HepG2 (cell line): ENCODE measurements around the gene FNDC3A. TPM values are rescaled to one million over a fixed set of nuclear protein-coding genes. Genes with fewer than 3 reads are reported as not detected.

ENCODE experiments used
- ATAC-seq: fragments of 200-7000 bp; cut with Tn5 transposase; 3 replicates; pipeline ENCODE4 v1.9.1; 2020; ENCODE audit warnings: mild to moderate bottlenecking, moderate library complexity
- BruUV-seq: library from RNA; stranded (reverse); fragments of 400-500 nt; replicated peaks from 2 replicates; lab custom pipeline; 2021; lab: Mats Ljungman, UMichigan
- CTCF ChIA-PET: fragments of 300-600 bp; formaldehyde crosslinking; extraction: SDS; loops from one replicate; lab custom pipeline; 2021; ENCODE audit warnings: low total read pairs, inconsistent platforms, low intra/inter-chr PET ratio; lab: Yijun Ruan, JAX
- POLR2A ChIA-PET: fragments of 350-600 bp; sonication (Branson Sonifier 250); formaldehyde crosslinking; loops from one replicate; lab custom pipeline; 2020; ENCODE audit warnings: antibody characterized with exemption, inconsistent platforms; lab: Yijun Ruan, JAX
- DNase-seq: peaks from one replicate; pipeline ENCODE4 v3.0.0-alpha.2; 2015; ENCODE audit warnings: low spot score
- FAIRE-seq: peaks from 3 replicates; lab custom pipeline; 2011; peaks lifted over from hg19 to GRCh38; lab: Jason Lieb, UNC
- H2AFZ ChIP-seq: one replicate; pipeline ENCODE4 v1.6.1; 2011; ENCODE audit warnings: low read length, inconsistent platforms
- H3K27ac ChIP-seq: fragments of 300-600 bp; 3 replicates; pipeline ENCODE4 v1.8.0; 2011; ENCODE audit warnings: mixed run types, mild to moderate bottlenecking, mixed read lengths, low read length, inconsistent platforms; ENCODE audit not compliant: insufficient read depth; ENCODE audit errors: extremely low read length
- H3K27me3 ChIP-seq, 2 experiments: fragments of 200-600 bp in 1 of 2; 2 replicates in 1 of 2; 3 replicates in 1 of 2; pipeline versions ENCODE4 v1.6.0 to v1.8.0; 2011; ENCODE audit warnings: low read length in 2 of 2, mild to moderate bottlenecking in 2 of 2, moderate library complexity in 2 of 2, inconsistent platforms in 1 of 2; ENCODE audit not compliant: insufficient read depth in 2 of 2, control insufficient read depth in 1 of 2
- H3K36me3 ChIP-seq, 2 experiments: fragments of 200-600 bp in 1 of 2; replicated peaks in 1 of 2; 2 replicates in 1 of 2; 3 replicates in 1 of 2; pipeline versions ENCODE4 v1.5.1 to v1.8.0; 2011; ENCODE audit warnings: low read length in 2 of 2, inconsistent platforms in 1 of 2; ENCODE audit not compliant: insufficient read depth in 2 of 2, control insufficient read depth in 1 of 2
- H3K4me1 ChIP-seq: 2 replicates; pipeline ENCODE4 v1.5.1; 2012; ENCODE audit warnings: low read length, inconsistent platforms; ENCODE audit not compliant: insufficient read depth
- H3K4me2 ChIP-seq: 2 replicates; pipeline ENCODE4 v1.6.0; 2011; ENCODE audit warnings: low read depth, low read length, inconsistent platforms
- H3K4me3 ChIP-seq, 3 experiments: fragments of 200-600 bp in 1 of 3; sonication (generic), shearing (Covaris generic) in 1 of 3; replicated peaks in 1 of 3; 2 replicates each; pipeline ENCODE4 v1.5.1; 2011 to 2016; ENCODE audit warnings: low read length in 3 of 3, inconsistent platforms in 2 of 3, low read depth in 2 of 3, mild to moderate bottlenecking in 2 of 3, control low read depth in 1 of 3, mixed read lengths in 1 of 3; ENCODE audit not compliant: insufficient read depth in 1 of 3
- H3K79me2 ChIP-seq: one replicate; pipeline ENCODE4 v1.6.1; 2011; ENCODE audit warnings: low read length, inconsistent platforms; ENCODE audit not compliant: insufficient read depth
- H3K9ac ChIP-seq: 2 replicates; pipeline ENCODE4 v1.6.0; 2011; ENCODE audit warnings: mild to moderate bottlenecking, low read depth, low read length, inconsistent platforms; ENCODE audit not compliant: insufficient read depth
- H3K9me3 ChIP-seq: 2 replicates; pipeline ENCODE4 v1.5.1; 2012; ENCODE audit warnings: mild to moderate bottlenecking, low read length
- H4K20me1 ChIP-seq: 2 replicates; pipeline ENCODE4 v1.6.0; 2011; ENCODE audit warnings: inconsistent platforms, mild to moderate bottlenecking, low read length, moderate library complexity; ENCODE audit not compliant: insufficient read depth
- KDM5B ChIP-seq: sonication (generic); formaldehyde crosslinking; IDR thresholded peaks from 2 replicates; pipeline ENCODE4 v1.4.0; 2020; ENCODE audit warnings: missing genetic modification reagents, mild to moderate bottlenecking, borderline replicate concordance
- KIAA2018 ChIP-seq: sonication (generic); formaldehyde crosslinking; IDR thresholded peaks from 2 replicates; pipeline ENCODE4 v1.5.0; 2020; ENCODE audit warnings: mild to moderate bottlenecking, missing genetic modification reagents, borderline replicate concordance
- LRRFIP1 ChIP-seq: sonication (generic); formaldehyde crosslinking; conservative IDR thresholded peaks from 2 replicates; pipeline ENCODE4 v1.4.0; 2020; ENCODE audit warnings: missing genetic modification reagents
- STAT5B ChIP-seq: sonication (generic); formaldehyde crosslinking; IDR thresholded peaks from 2 replicates; pipeline ENCODE4 v1.4.0; 2020; ENCODE audit warnings: missing genetic modification reagents
- THRA ChIP-seq: sonication (generic); formaldehyde crosslinking; IDR thresholded peaks from 2 replicates; pipeline ENCODE4 v1.4.0; 2020; ENCODE audit warnings: missing genetic modification reagents, borderline replicate concordance
- ZIK1 ChIP-seq: sonication (generic); formaldehyde crosslinking; IDR thresholded peaks from 2 replicates; pipeline ENCODE4 v1.5.0; 2020; ENCODE audit warnings: mild to moderate bottlenecking, low read depth, missing genetic modification reagents, borderline replicate concordance
- ZNF180 ChIP-seq: sonication (generic); formaldehyde crosslinking; IDR thresholded peaks from 2 replicates; pipeline ENCODE4 v1.4.0; 2020; ENCODE audit warnings: low read depth, missing genetic modification reagents, borderline replicate concordance
- WGBS: methylation state at CpG from one replicate; pipeline ENCODE4 v1.1.6; 2017; ENCODE audit warnings: low lambda C conversion rate; 5-methylcytosine and 5-hydroxymethylcytosine counted together
- in situ Hi-C: cut with HindIII; loops from 2 replicates; pipeline ENCODE4 v1.10.0; 2017; ENCODE audit warnings: low pct_unique_long_range_greater_than_20kb; ENCODE audit not compliant: extremely low pct_ligation_motif_present
- intact Hi-C: fragments of 100-400 bp; cut with micrococcal nuclease; formaldehyde crosslinking; loops from one replicate; pipeline ENCODE4 v1.10.0; 2022; ENCODE audit not compliant: unreplicated experiment
- polyA plus RNA-seq, 8 experiments: library from polyadenylated mRNA; depleted of rRNA in 3 of 8; stranded (reverse) in 7 of 8; unstranded in 1 of 8; fragments of >200 nt; fragmentation: Illumina TruSeq in 4 of 8; extraction: Trizol in 4 of 8; gene quantifications; 2 replicates each; pipeline versions ENCODE4 v1.2.1 to v1.2.3, GENCODE V29; 2011 to 2016; ENCODE audit warnings: low read depth in 4 of 8, missing spikeins in 1 of 8, mixed read lengths in 1 of 8; ENCODE audit not compliant: insufficient read depth in 1 of 8
- total RNA-seq, 5 experiments: library from RNA; depleted of rRNA; stranded (reverse); fragments of >200 nt; fragmentation: Illumina TruSeq; extraction: Trizol; gene quantifications; 2 replicates each; pipeline ENCODE4 v1.2.3, GENCODE V29; 2016; ENCODE audit warnings: low read depth in 1 of 5

The FNDC3A gene
- total and polyA plus RNA-seq, 2 of the 13 experiments (the other 11 are each of a cell fraction or from before 2014, with no cell fraction given) = 36.7 to 39.3 TPM

- H3K4me1 ChIP-seq = peaks cover 12% of the 10 kb centered on the region
- no TSS peak for BruUV-seq
- 0 out of 2 replicates have a peak, but pooled peaks cover 6% of the 10 kb centered on the region for H4K20me1 ChIP-seq
- ChIA-PET CTCF (no interaction called here), POLR2A (no interaction called here)
- in situ Hi-C loops = no loop called here
- H3K27me3 ChIP-seq = no peaks in the 10 kb centered on the region
- no peak overlapping the region for H3K4me2 ChIP-seq
- TF ChIP-seq LRRFIP1 (no peak), THRA (CRISPR knock-in tag) (no peak), KIAA2018 (CRISPR knock-in tag) (no peak), ZIK1 (no peak), KDM5B (CRISPR knock-in tag) (no peak), STAT5B (no peak), ZNF180 (CRISPR knock-in tag) (no peak)
- H3K9ac ChIP-seq = no peak overlapping the region
- no peak for DNase-seq
- peaks cover 49% of the 10 kb centered on the region for H3K79me2 ChIP-seq
- FAIRE-seq = no peak
- intact Hi-C loops = no loop called here
- H3K4me3 ChIP-seq = no peak overlapping the region
- no peaks in the 10 kb centered on the region for H3K36me3 ChIP-seq
- no peak overlapping the region for H3K27ac ChIP-seq
- ATAC-seq = no peak
- 95% methylated on average over 2 of the region's 2 CpGs for WGBS
- no peak overlapping the region for H2AFZ ChIP-seq
- no peaks in the 10 kb centered on the region for H3K9me3 ChIP-seq
These were observed 10.0 kb downstream of the FNDC3A start for GRCh38 chr13:48985756-48986155.
